Neural crest cell (in vitro differentiated cells): ENCODE data around the gene VASH1. TPM values are rescaled to one million over a fixed set of nuclear protein-coding genes. Genes with fewer than 3 reads are reported as not detected.

Experiments used
- DNase-seq: peaks from one replicate; pipeline ENCODE4 v3.0.0; 2021; ENCODE audit warnings: low read depth, mixed read lengths, low spot score
- H3K27ac Mint-ChIP-seq: one replicate; pipeline ENCODE4 v1.8.0; 2021; ENCODE audit warnings: mild to moderate bottlenecking, mixed read lengths; ENCODE audit not compliant: unreplicated experiment
- H3K27me3 Mint-ChIP-seq: 2 replicates; pipeline ENCODE4 v1.8.0; 2021; ENCODE audit warnings: low read depth, mild to moderate bottlenecking, mixed read lengths
- H3K36me3 Mint-ChIP-seq: 2 replicates; pipeline ENCODE4 v1.8.0; 2021; ENCODE audit warnings: low read depth, mild to moderate bottlenecking, mixed read lengths
- H3K4me1 Mint-ChIP-seq: 2 replicates; pipeline ENCODE4 v1.8.0; 2021; ENCODE audit warnings: mixed read lengths
- H3K4me3 Mint-ChIP-seq: one replicate; pipeline ENCODE4 v1.8.0; 2021; ENCODE audit warnings: mild to moderate bottlenecking, mixed read lengths
- H3K9me3 Mint-ChIP-seq: 2 replicates; pipeline ENCODE4 v1.8.0; 2021; ENCODE audit warnings: mixed read lengths
- CTCF ChIP-seq: fragments of 200-600 bp; sonication (generic); conservative IDR thresholded peaks from 2 replicates; pipeline ENCODE4 v1.5.0; 2021; ENCODE audit warnings: antibody characterized with exemption, mild to moderate bottlenecking
- total RNA-seq: library from RNA; stranded (reverse); gene quantifications from 2 replicates; pipeline ENCODE4 v1.2.1, GENCODE V29; 2021

Gene VASH1
- total RNA-seq, 1 donor from 2014 or later: 72.0 TPM

GRCh38 chr14:76780875-76781647 is 19.8 kb downstream of the VASH1 start:
- DNase-seq: no peak
- Mint-ChIP-seq H3K27ac (peak overlapping the region; percentile 43), H3K4me3 (no peak overlapping the region), H3K27me3 (peaks cover 2% of the 10 kb centered on the region), H3K4me1 (peaks cover 26% of the 10 kb centered on the region), H3K36me3 (peaks cover 11% of the 10 kb centered on the region), H3K9me3 (no peaks in the 10 kb centered on the region)
- no peak for TF ChIP-seq CTCF

GRCh38 chr14:76781648-76782051 is 20.4 kb downstream of the VASH1 start:
- H3K36me3 Mint-ChIP-seq: peaks cover 11% of the 10 kb centered on the region
- H3K9me3 Mint-ChIP-seq: no peaks in the 10 kb centered on the region
- DNase-seq: no peak
- H3K4me1 Mint-ChIP-seq: peaks cover 21% of the 10 kb centered on the region
- H3K27me3 Mint-ChIP-seq: peaks cover 2% of the 10 kb centered on the region
- no peak for TF ChIP-seq CTCF
- no peak overlapping the region for H3K4me3 Mint-ChIP-seq
- no peak overlapping the region for H3K27ac Mint-ChIP-seq

GRCh38 chr14:76782115-76782884 is 21.0 kb downstream of the VASH1 start:
- no peaks in the 10 kb centered on the region for H3K9me3 Mint-ChIP-seq
- peaks cover 2% of the 10 kb centered on the region for H3K27me3 Mint-ChIP-seq
- H3K4me1 Mint-ChIP-seq: peaks cover 15% of the 10 kb centered on the region
- DNase-seq: no peak
- peaks cover 17% of the 10 kb centered on the region for H3K36me3 Mint-ChIP-seq
- TF ChIP-seq CTCF: no peak
- peak overlapping the region; percentile 62 for H3K27ac Mint-ChIP-seq
- H3K4me3 Mint-ChIP-seq: peak overlapping the region; percentile 35

GRCh38 chr14:76782885-76783566 is 21.8 kb downstream of the VASH1 start:
- Mint-ChIP-seq H3K4me1 (peaks cover 13% of the 10 kb centered on the region), H3K36me3 (peaks cover 20% of the 10 kb centered on the region), H3K9me3 (no peaks in the 10 kb centered on the region), H3K4me3 (peak overlapping the region; percentile 35), H3K27me3 (peaks cover 2% of the 10 kb centered on the region), H3K27ac (peak overlapping the region; percentile 89)
- no peak for TF ChIP-seq CTCF
- no peak for DNase-seq

- TF ChIP-seq CTCF: no peak
- Mint-ChIP-seq H3K27ac (no peak overlapping the region), H3K4me3 (peak overlapping the region; percentile 10), H3K4me1 (peaks cover 13% of the 10 kb centered on the region), H3K27me3 (no peaks in the 10 kb centered on the region), H3K9me3 (no peaks in the 10 kb centered on the region), H3K36me3 (peaks cover 24% of the 10 kb centered on the region)
- DNase-seq: no peak
These were observed 23.1 kb downstream of the VASH1 start for GRCh38 chr14:76784266-76784874.
